GM19351 (cell line): ENCODE measurements around the gene TTYH2.

Experiments used
- ATAC-seq: cut with Tn5 transposase; IDR thresholded peaks from one replicate; pipeline ENCODE4 v1.9.1; 2021; ENCODE audit warnings: mild to moderate bottlenecking, moderate library complexity; ENCODE audit not compliant: unreplicated experiment

TTYH2 gene

DNA sequence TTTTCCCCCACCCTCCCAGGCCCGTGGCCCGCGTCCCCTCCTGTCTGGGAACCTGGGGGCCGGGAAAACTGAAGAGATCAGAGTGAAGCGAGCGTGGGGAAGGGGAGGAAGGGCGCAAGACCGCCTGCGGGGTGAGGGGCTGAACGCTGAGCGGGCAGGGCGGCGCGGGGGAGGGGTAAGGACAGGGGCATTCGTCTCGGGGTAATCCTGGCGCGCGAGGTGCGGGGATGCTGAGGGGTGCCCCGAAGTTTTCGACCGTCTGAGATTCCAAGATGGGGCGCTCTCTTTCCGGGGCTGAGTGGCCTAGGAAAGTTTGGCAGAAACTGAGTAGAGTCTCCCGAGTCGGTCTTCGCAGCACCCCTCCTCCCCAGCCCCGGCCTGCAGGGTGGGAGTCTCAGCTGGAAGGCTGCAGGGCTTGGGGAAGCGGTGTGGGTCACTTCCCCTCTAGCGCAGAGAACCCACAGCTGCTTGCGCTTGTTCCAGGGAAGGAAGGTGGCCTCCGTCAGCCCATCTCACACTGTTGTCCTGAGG is 555 bp downstream of the TTYH2 start:
- ATAC-seq: no peak

DNA sequence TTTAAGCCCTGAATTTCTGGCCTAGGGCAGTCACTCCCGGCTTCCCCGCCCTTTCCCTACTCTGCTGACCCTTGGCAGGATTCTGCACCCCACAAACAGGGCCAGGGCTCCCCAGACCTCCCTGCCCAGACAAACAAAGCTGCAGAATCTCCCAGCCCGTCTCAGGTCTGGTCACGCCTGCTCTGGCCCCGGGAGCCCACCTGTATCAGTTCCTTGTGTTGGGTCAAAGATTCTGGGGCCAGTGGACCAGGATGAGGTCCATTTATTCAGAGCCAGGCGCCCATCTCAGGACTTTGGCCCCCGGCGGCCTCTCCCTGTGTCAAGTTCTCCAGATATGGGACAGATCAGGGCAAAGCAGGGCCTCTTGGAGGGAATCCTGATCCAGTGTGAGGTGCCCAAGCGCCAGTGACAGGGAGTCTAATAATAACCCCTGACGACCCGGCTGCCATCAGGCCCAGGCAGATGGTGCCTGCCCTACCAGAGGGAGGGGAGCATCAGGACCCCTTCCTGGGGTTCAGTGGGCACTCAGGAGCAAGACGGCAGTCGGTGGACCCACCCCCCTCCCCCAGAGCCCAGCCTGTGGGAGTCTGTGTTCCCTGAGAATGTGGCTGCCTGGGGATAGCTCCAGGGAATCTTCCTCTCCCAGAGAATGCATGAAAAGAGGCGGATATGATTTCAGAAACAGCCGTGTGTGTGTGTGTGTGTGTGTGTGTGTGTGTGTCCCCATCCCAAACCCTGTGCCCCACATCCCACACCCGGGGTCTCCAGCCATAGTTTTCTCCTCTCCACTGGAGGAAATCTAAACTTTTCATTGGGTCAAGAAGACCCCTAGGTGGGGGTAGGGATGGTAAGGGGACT is 1.3 kb downstream of the TTYH2 start:
- no peak for ATAC-seq

DNA sequence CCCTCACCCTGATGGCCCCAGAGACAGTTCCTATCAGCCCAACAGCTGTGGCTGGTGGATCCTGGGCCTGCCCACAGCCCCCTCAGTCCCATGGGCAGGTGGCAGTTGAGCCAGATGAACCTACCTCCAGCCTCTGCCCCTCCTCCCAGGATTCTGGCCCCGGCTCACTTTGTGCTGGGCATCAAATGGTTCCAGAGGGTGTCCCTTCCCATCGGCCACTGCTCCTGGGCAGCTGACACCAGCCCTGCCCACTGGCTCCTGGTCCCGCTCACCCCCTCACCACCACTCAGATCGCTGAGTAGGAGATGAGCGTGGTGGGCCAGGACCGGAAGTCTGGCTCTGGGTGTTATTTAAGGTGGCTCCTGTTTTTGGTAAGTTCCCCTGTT is 2.0 kb downstream of the TTYH2 start:
- ATAC-seq: no peak

DNA sequence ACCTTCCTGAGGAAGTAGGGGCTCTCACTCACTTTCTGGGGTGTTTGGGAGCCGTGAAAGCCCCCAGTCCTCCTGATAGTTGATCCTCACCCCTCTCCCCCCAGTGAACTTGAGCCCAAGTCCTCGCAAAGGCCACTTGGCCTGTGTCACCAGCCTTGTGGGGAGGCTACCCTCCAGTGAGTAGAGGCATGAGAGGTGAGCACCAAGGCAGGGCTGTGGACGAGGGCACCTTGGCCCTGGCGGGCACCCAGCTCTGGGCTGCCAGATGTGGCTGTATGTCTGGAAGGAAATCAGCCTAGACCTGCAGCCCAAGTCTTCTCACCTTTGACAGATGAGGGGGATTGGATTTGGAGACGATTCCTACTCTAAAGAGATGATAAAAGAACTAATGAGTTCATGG is 3.1 kb downstream of the TTYH2 start:
- no peak for ATAC-seq

DNA sequence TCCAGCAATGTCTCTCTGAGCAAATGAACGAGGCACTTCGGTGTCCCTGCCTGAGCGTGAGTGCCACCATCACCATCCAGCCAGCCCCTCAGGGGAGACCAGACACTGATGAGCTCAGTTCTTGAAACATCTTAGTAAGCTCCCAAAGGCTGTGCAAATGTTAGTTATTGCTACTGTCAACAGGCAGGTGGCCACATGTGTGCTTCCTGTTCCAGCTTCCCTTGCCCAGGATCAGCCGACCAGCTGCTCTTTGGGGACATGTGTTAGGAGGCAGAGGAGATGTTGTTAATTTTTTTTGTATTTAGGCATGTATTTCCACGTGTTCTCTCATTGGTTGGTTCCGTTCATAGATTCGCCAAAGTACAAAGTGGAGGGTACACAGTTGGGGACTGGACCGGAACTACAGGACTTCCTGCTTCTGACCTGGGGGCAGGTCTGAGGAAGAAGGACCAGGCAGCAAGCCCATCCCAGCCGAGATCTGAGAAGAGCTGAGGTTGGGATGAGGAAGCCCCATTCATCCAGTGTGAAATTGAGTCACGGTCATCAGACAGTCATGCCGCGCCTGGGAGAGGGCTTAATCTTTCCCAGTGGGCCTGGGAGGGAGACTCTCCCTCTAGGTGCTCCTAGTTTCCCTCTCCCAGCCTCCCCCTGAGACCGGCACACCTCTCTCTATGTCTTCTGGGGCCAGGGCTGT is 3.8 kb downstream of the TTYH2 start:
- no peak for ATAC-seq

DNA sequence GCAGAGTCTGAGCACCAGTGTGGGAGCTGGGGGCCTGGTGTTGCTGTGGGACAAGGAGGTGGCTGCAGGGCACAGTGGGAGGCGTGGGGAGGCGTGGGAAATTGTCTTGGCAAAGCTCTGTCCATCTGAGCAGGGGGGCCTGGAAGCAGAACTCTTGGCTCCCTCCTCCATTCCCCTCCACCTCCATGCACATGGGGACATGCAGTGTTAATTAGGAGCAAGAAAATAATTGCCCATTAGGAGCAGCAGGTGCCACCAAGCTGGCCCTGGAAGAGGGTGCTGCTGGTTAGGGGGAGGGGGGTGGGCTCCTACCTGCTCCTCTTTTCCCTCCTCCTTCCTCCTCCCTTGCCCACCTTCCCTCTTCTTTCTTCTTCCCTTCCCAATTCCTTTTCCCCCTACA is 4.5 kb downstream of the TTYH2 start:
- ATAC-seq: no peak

DNA sequence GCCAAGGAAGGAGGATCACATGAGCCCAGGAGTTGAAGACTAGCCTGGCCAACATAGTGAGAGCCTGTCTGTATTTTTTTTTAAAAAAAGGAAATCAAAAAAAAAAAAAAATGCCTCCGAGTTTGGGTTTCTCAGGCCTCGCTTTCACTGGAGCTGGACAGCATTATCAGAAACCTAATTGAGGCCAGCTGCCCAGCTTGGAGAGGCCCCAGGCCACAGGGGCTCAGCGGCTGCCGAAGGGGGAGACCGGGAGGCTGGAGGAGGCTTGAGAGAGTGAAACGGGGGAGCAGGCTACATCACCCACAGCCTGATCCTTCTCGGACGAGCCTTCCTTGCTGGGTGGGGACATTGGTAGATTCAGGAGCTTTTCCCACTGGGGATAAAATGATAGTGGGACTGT is 5.1 kb downstream of the TTYH2 start:
- ATAC-seq: no peak

DNA sequence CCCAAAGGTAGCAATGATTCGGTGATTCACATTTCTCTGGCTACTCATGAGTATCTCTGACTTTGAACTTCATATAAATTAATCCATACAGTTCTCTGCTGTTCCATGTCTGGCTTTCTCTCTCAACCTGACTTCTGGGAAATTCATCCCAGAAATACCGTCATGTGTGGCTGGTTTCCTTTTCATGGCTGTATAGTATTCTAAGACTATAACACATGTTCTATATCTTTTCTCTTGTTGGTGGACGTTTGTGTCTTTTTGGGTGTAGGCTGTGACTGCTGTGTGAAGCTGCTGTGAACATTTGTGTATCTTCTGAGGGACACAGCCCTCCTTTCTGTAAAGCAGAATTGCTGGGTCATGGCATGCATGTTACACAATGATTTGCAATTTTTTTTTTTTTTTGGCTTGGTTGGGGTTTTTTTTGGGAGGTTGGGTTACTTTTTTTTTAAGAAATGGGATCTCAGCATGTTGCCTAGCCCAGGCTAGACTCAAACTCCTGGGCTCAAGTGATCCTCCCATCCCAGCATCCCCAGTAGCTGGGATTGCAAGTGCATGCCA is 6.3 kb downstream of the TTYH2 start:
- no peak for ATAC-seq

DNA sequence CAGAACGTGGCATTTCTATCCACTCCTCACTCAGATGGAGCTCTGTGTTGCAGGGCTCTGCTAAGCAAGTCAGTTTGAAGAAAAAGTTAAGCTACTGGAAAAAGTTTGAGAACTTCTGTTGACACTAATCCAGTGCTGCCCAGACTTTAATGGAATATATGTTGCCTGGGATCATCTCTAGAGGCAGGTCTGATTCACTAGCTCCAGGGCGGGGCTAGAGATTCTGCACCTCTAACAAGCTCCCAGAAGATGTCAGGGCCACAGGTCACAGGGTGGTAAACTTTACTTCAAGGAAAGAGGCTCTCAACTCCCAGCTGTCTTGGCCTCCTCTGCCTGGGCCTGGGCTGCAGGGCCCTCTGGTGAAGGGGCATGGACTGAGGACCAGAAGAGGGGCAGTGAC is 6.8 kb downstream of the TTYH2 start:
- no peak for ATAC-seq

DNA sequence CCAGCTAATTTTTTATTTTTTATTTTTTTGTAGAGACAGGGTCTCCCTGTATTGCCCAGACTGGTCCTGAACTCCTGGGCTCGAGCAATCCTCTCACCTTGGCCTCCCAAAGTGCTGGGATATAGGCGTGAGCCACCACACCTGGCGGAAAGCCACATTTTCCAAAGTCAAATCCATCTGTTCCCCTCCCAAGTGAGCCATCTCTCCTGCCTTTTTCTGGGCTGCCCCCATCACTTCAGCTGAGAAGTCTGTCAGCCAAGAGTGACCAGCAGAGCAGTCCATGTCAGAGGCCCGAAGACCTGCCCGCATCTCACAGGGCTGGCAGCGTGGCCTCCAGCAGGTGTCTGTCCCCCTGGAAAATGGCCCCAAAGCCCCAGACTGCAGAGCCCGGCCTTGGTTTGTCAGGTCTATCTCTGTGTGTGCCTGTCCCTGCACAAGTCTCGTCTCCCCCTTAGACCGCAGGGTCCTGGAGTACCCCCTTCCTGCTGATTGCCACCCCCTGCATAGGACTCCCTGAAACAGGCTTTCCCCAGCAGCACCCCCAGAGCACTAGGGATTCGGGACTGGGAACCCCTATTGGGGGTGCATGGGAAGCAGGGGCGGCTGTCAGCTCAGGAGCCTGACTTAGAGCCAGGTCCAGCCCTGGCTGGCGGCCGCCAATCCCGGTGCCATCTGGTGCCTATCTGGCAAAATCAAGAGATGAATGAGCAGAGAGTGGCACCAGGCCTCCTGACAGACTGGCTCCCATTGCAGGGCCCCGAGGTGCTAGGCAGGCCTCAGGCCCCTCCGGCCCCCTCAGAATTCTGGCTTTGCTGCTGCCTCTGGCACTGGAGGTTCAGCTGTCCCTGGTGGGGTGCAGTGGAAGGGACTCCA is 7.8 kb downstream of the TTYH2 start:
- ATAC-seq: no peak

DNA sequence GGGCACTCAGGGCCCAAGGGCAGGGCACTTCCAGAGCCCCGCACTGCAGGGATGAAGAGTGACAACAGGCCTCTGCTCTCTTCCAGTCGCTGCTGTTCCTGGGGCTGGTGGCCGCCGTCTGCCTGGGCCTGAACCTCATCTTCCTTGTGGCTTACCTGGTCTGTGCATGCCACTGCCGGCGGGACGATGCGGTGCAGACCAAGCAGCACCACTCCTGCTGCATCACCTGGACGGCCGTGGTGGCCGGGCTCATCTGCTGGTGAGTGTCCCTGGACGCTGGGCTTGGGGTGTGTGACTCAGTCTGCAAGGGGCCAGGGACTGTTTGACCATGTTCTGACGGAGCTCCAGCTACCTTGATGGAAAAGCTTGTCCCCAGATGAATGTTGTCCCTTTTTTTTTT is 9.0 kb downstream of the TTYH2 start:
- no peak for ATAC-seq

DNA sequence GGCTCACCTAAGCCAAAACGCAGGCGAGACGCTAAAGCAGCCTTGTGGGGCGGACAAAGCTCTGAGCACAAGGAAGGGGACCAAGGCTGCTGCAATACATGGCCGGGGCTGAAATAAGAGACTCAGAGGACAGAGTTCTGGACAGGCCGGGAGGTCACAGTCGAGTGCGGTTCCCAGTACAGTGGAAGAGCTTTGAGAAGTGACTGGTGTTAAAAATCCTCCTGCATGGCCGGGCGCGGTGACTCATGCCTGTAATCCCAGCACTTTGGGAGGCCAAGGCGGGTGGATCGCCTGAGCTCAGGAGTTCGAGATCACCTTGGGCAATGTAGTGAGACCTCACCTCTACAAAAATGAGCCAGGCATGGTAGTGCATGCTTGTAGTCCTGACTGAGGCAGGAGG is 10.5 kb downstream of the TTYH2 start:
- no peak for ATAC-seq

DNA sequence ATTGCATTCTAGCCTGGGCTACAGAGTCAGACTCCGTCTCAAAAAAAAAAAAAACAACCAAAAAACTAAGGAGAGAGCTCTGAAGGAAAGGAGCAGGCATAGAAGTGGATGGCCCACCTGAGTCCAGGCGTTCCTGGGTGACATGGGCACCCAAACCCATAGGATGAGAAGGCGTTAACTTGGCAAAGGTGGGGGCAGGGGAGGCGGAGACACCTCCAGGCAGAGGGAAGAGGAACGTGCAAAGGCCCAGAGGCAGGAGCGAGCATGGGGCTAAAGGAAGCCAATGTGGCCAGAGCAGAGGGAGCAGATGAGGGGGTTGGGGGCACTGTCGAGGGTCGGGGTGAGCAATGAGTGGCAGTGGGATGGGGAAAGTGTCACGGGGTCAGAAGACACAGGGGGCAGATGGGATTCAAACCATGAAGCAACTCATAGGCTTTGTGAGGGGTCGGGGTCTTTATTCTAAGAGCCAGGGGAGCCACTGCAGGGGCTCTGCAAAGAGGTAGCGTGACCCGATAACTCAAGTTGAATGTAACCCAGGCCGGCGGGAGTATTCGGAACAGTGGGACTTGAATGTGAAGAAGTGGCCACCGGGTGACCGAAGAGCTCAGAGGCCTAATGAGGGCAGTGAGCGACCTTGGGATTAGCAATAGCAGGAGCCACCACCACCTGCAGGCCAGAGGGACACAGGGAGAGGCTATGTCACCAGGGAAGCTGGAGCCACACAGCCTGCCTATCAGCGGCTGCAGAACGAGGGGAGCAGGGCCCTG is 11.8 kb downstream of the TTYH2 start:
- no peak for ATAC-seq

DNA sequence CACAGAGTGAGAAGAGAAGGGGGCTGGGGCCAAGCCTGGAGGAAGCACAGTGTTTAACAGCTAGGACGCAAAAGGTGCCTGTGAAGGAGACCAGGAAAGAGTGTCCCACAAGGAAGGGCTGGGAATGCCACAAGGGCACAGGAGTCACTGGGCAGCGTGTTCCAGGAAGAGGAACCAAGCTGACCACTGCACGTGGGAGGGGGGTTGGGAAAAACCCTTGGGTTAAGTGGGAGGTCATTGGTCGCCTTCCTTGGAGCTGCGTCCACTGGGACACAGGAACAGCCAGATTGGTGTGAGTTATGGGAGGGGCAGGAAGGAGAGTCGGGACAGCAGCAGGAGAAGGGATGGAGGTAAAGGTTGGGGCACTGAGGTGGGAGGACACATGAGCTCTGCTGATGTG is 12.9 kb downstream of the TTYH2 start:
- no peak for ATAC-seq

DNA sequence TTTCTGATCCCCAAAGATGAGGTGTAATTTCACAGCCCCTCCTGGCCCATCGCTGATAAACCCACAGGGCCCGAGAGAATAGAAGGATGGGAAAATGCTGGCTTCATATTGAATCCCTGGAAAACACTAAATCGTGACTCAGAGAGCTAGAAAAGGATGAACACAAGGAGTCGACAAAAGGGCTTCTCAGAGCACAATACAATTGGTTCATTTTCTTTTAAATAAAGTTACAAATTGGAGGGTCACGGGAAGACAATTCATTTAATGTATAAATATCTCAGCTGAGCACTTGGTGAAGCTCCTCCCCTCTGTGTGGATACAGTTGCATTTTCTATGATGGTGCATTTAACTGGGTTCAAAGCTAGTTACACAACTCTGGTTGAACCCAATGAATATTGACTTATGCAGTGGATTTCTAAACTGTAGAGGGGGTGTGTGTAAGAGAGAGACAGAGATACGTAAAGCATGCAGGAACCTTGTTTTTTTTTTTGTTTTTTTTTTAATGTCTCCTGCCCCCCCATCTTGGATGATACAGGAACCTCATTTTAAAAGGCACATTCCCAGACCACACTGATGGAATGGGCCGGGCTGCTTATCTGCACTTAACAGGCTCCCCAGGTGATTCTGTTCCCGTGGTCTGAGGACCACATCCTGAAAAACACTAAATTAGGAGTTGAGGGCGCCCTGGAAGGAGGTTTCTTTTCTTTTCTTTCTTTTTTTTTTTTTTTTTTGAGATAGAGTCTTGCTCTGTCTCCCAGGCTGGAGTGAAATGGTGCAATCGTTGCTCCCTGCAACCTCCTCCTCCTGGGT is 14.1 kb downstream of the TTYH2 start:
- no peak for ATAC-seq

DNA sequence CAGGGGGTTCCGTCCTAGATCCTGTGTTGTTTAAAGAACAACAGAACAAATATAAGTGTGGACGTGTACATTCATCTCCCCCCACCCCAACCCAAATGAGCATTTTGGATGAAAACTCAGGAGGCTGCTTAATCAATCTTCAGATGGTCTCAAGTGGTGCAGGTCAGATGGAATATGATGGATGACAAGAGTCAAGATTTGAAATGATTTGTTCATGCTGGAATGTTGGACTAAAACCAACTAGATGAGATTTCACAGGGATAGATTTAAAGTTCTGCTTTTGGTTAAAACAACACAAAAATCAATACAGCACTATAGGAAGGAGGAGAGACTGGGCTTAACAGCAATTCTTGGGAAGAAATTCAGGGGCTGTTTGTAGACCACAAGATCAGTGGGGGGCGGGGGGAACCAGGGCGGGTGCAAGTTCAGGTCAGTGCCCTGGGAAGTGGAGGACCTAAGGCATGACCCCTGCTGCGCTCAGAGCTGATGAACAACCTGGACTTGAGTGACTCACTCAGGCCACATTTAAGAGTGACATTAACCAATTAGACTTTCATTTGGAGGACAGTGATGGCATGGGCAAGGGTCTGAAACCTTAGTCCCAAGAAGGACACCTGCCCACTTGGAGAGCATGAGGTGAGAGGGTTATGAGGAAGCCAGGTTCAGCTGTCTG is 15.1 kb downstream of the TTYH2 start:
- no peak for ATAC-seq

DNA sequence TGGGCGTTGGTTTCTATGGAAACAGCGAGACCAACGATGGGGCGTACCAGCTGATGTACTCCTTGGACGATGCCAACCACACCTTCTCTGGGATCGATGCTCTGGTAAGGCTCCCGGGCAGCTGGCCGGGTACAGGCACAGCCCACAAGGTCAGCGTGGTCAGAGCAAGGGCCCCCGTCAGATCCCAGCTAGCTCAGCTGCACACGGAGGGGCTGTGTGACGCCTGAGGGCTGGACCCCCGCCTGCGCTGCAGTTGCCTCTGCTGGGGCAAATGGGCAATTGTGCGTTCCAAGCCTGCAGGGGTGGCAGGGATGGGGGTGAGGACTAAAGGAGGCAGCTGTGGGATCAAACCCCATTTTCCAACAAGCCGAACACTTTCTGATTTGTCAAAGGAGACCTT is 17.5 kb downstream of the TTYH2 start:
- no peak for ATAC-seq

DNA sequence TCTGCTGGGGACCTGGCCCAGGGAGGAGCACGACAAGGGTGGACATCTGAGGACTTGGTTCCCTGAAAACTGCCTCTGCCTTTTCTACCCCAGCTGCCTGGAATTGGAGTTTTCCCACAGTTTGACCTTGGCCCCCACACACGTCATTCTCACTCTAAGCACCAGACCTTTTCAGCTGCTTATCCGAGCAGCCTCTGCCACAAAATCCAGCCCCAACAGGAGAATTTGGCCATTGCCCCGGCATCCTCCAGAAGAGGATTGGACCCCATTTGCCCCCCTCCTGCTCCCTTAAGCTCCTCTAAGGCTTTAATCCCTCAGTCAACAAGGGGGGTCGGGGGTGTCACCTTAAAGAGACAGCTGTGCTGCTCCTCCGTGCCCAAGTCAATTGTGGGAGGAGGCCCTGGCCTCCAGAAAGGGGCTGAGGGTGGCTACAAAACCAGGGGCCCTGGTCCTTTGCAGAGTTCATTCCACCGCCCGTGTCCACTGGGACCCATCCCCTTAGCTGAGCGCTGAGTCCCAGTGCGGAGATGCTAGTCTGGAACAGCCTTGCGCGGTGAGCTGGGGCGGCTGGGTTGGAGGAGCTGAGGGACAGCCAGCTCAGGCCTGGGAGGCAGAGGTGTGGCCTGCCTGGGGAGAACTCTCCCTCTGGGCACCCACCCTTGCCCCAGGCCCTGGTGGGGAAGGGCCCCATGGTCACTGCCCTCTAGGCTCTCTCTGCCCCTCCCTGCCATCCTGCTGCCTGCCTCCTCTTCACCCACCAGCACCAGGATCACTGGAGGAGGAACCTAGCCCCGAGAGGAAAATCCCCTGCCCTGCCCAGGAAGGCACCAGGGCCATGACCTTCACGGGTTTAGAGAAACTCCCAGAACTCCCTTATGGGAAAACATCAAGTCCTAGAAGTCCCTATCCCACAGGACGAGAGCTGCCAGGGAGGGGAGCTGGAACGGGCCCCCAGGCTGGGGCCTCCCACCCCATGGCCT is 18.8 kb downstream of the TTYH2 start:
- no peak for ATAC-seq
